DOHH2 (cell line): ENCODE data around the gene RASGRP3.

Experiments used
- H3F3A ChIP-seq: fragments of 200-600 bp; sonication (generic), shearing (Covaris generic); 2 replicates; pipeline ENCODE4 v1.6.0; 2016; ENCODE audit warnings: antibody characterized with exemption, mild to moderate bottlenecking; ENCODE audit not compliant: control insufficient read depth, insufficient read depth
- H3K27ac ChIP-seq: fragments of 200-600 bp; sonication (generic); 2 replicates; pipeline ENCODE4 v1.5.1; 2014; ENCODE audit warnings: low read depth, mild to moderate bottlenecking, low read length, moderate library complexity
- H3K27me3 ChIP-seq: fragments of 200-600 bp; sonication (generic); 2 replicates; pipeline ENCODE4 v1.6.1; 2014; ENCODE audit warnings: mild to moderate bottlenecking, low read length, mixed read lengths; ENCODE audit not compliant: control insufficient read depth
- H3K36me3 ChIP-seq: fragments of 200-600 bp; sonication (generic); 2 replicates; pipeline ENCODE4 v1.6.1; 2014; ENCODE audit warnings: mild to moderate bottlenecking, low read length, moderate library complexity, mixed read lengths; ENCODE audit not compliant: control insufficient read depth
- H3K4me1 ChIP-seq: fragments of 200-600 bp; sonication (generic); 2 replicates; pipeline ENCODE4 v1.6.1; 2014; ENCODE audit warnings: mild to moderate bottlenecking, low read length, mixed read lengths; ENCODE audit not compliant: control insufficient read depth
- H3K4me2 ChIP-seq: fragments of 200-600 bp; sonication (generic); 2 replicates; pipeline ENCODE4 v1.6.0; 2014; ENCODE audit warnings: mild to moderate bottlenecking, low read length, moderate library complexity
- H3K4me3 ChIP-seq: fragments of 200-600 bp; sonication (generic); 2 replicates; pipeline ENCODE4 v1.5.1; 2014; ENCODE audit warnings: mild to moderate bottlenecking, low read length, mixed read lengths
- H3K79me2 ChIP-seq: fragments of 200-600 bp; sonication (generic); 2 replicates; pipeline ENCODE4 v1.6.1; 2014; ENCODE audit warnings: mild to moderate bottlenecking, low read length, mixed read lengths; ENCODE audit not compliant: control insufficient read depth
- H3K9me2 ChIP-seq: fragments of 200-600 bp; sonication (generic); replicated peaks from 2 replicates; pipeline ENCODE4 v1.6.1; 2014; ENCODE audit warnings: mild to moderate bottlenecking, low read length, mixed read lengths; ENCODE audit not compliant: control insufficient read depth
- H3K9me3 ChIP-seq: fragments of 200-600 bp; sonication (generic); 2 replicates; pipeline ENCODE4 v1.6.1; 2014; ENCODE audit warnings: antibody characterized with exemption, low read length, mixed read lengths; ENCODE audit not compliant: control insufficient read depth, insufficient read depth
- H4K20me1 ChIP-seq: fragments of 200-600 bp; sonication (generic); 2 replicates; pipeline ENCODE4 v1.6.0; 2014; ENCODE audit warnings: low read depth, mild to moderate bottlenecking, antibody characterized with exemption, low read length, moderate library complexity; ENCODE audit not compliant: control insufficient read depth, insufficient read depth
- EZH2phosphoT487 ChIP-seq: fragments of 200-600 bp; sonication (generic); IDR thresholded peaks from 2 replicates; pipeline ENCODE4 v1.6.1; 2017; ENCODE audit warnings: borderline replicate concordance, mild to moderate bottlenecking, antibody characterized with exemption, low read length, moderate library complexity, mixed read lengths
- TF ChIP-seq, protein P1 (sequence below): fragments of 200-600 bp; sonication (generic); IDR thresholded peaks from one replicate; pipeline ENCODE4 v1.5.1; 2014; ENCODE audit warnings: antibody characterized with exemption, mild to moderate bottlenecking, low read depth, low read length; ENCODE audit not compliant: poor library complexity, severe bottlenecking

RASGRP3 gene

DNA sequence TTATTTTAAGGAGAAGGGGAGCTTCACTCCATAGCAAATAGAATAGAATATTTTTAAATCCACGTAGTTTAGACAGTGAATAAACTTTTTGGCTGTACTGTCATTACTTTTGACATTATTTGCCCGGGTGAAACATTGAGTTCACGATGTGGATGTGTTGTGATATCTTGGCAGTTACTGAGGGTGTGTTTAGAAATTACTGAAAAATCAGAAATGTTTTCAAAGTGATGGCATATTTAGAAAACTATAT lies 123.4 kb downstream of the RASGRP3 start:
- H3K36me3 ChIP-seq: peaks cover 11% of the 10 kb centered on the region
- no peaks in the 10 kb centered on the region for H3K9me2 ChIP-seq
- H3K79me2 ChIP-seq: peaks cover 44% of the 10 kb centered on the region
- peak overlapping the region; percentile 15; the same call in 1 of the 2 replicates for H3K27ac ChIP-seq
- no peaks in the 10 kb centered on the region for H4K20me1 ChIP-seq
- peak overlapping the region; percentile 86 for H3K4me2 ChIP-seq
- no peaks in the 10 kb centered on the region for H3K27me3 ChIP-seq
- TF ChIP-seq, protein P1, sequence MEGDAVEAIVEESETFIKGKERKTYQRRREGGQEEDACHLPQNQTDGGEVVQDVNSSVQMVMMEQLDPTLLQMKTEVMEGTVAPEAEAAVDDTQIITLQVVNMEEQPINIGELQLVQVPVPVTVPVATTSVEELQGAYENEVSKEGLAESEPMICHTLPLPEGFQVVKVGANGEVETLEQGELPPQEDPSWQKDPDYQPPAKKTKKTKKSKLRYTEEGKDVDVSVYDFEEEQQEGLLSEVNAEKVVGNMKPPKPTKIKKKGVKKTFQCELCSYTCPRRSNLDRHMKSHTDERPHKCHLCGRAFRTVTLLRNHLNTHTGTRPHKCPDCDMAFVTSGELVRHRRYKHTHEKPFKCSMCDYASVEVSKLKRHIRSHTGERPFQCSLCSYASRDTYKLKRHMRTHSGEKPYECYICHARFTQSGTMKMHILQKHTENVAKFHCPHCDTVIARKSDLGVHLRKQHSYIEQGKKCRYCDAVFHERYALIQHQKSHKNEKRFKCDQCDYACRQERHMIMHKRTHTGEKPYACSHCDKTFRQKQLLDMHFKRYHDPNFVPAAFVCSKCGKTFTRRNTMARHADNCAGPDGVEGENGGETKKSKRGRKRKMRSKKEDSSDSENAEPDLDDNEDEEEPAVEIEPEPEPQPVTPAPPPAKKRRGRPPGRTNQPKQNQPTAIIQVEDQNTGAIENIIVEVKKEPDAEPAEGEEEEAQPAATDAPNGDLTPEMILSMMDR: no peak
- no peak for TF ChIP-seq EZH2phosphoT487
- H3K9me3 ChIP-seq: no peaks in the 10 kb centered on the region
- peak overlapping the region; percentile 94 for H3K4me3 ChIP-seq
- no peaks in the 10 kb centered on the region for H3F3A ChIP-seq
- H3K4me1 ChIP-seq: peaks cover 22% of the 10 kb centered on the region

DNA sequence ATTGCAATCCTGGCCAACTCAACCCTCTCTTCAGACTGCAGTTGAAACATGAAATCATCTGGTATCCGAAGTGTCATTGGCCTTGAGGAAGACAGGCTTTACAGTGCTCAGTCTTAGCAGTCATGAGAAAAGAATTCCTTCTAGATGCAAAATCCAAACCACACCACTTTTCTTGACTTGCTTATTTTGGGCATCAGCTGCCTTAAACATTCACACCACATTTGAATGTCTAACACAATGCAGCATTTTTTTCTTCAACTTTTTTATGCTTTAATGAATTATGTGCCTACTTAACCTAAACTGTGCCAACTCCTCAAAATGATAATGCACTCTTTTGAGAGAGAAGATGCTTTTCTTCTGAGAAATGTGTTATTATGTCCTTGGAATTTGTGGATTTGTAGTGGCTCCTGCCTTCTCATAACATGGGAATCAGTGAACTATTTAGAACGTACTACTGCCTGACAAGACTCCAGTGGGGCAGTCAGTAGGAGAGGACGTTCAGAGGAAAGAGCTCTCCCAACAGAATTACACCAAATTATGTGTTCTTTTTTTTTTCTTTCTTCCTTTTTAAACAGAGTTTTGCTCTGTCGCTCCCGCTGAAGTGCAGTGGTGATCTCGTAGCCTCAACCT lies 125.9 kb downstream of the RASGRP3 start:
- H3K4me1 ChIP-seq: peaks cover 17% of the 10 kb centered on the region
- no peaks in the 10 kb centered on the region for H3K9me3 ChIP-seq
- H4K20me1 ChIP-seq: no peaks in the 10 kb centered on the region
- H3K4me3 ChIP-seq: no peak overlapping the region
- peaks cover 21% of the 10 kb centered on the region for H3K79me2 ChIP-seq
- H3K27me3 ChIP-seq: no peaks in the 10 kb centered on the region
- no peak overlapping the region for H3K27ac ChIP-seq
- H3K9me2 ChIP-seq: no peaks in the 10 kb centered on the region
- H3F3A ChIP-seq: no peaks in the 10 kb centered on the region
- no peak for TF ChIP-seq EZH2phosphoT487
- TF ChIP-seq, protein P1: no peak
- no peak overlapping the region for H3K4me2 ChIP-seq
- peaks cover 5% of the 10 kb centered on the region; the same call in 1 of the 2 replicates for H3K36me3 ChIP-seq

DNA sequence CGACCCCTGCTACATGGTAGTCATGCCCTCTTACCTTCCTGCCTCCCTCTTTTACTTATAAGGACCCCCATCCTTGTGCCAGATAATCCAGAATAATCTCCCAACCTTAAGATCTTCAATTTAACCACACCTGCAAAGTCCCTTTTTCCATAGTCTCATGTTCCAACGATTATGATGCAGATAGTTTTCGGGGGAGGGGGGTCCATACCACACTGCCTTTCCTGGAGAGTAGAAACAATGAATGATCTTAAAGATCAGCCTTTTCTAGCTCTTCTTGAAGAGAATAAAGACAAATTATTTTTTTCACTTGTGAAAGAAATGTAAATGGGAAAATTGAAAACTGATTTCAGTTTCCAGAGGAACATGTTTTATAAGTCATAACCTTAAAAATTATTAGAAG lies 127.0 kb downstream of the RASGRP3 start:
- Histone ChIP-seq H3K9me3 (no peaks in the 10 kb centered on the region), H3K79me2 (peaks cover 10% of the 10 kb centered on the region), H3K4me3 (no peak overlapping the region), H3K9me2 (no peaks in the 10 kb centered on the region), H3K27me3 (no peaks in the 10 kb centered on the region), H4K20me1 (no peaks in the 10 kb centered on the region), H3F3A (no peaks in the 10 kb centered on the region), H3K4me1 (peaks cover 8% of the 10 kb centered on the region), H3K27ac (no peak overlapping the region), H3K36me3 (peaks cover 5% of the 10 kb centered on the region; the same call in 1 of the 2 replicates), H3K4me2 (no peak overlapping the region)
- no peak for TF ChIP-seq EZH2phosphoT487
- TF ChIP-seq, protein P1: no peak
